ENCODE measurements around the gene IL20.

GRCh38 chr1:206856674-206857464 is 8.6 kb upstream of the IL20 start:
- TF ChIP-seq CTCF (IDR thresholded peaks at IDR 0.05) (peak in 1 of 6 experiments; percentile 10), POLR2AphosphoS5 (IDR thresholded peaks at IDR 0.05) (no peak), POLR2A (IDR thresholded peaks at IDR 0.05) (no peak), EP300 (IDR thresholded peaks at IDR 0.05) (no peak)
